H1 (cell line): ENCODE results near the gene ZBTB4. TPM values are rescaled to one million over a fixed set of nuclear protein-coding genes. Genes with fewer than 3 reads are reported as not detected.

ENCODE experiments used
- CTCF ChIA-PET: fragments of 300-600 bp; sonication (Branson Sonifier 250); formaldehyde crosslinking; loops from one replicate; lab custom pipeline; 2021; ENCODE audit not compliant: partially characterized antibody; lab: Charles Lee
- POLR2A ChIA-PET: fragments of 300-600 bp; sonication (Branson Sonifier 250); formaldehyde crosslinking; loops from one replicate; lab custom pipeline; 2021; ENCODE audit warnings: inconsistent platforms; ENCODE audit not compliant: partially characterized antibody; lab: Charles Lee
- DNase-seq, 2 experiments: peaks; one replicate each; pipeline versions ENCODE4 v3.0.0 to v3.0.0-alpha.2; 2010 to 2022; ENCODE audit warnings: low spot score in 2 of 2, low read depth in 1 of 2, mixed read lengths in 1 of 2
- FAIRE-seq: peaks from 2 replicates; lab custom pipeline; 2011; peaks lifted over from hg19 to GRCh38; lab: Jason Lieb, UNC
- H2AFZ ChIP-seq: 2 replicates; pipeline ENCODE4 v1.8.1; 2012; ENCODE audit warnings: low read length, inconsistent platforms
- H2AK5ac ChIP-seq: 2 replicates; pipeline ENCODE4 v1.6.1; 2013; ENCODE audit warnings: low read depth, low read length
- H2BK120ac ChIP-seq: replicated peaks from 2 replicates; pipeline ENCODE3; 2013; ENCODE audit warnings: low read depth, low read length, inconsistent platforms
- H2BK12ac ChIP-seq: 2 replicates; pipeline ENCODE4 v1.6.1; 2013; ENCODE audit warnings: low read depth, low read length
- H2BK15ac ChIP-seq: 2 replicates; pipeline ENCODE4 v1.6.1; 2013; ENCODE audit warnings: low read length
- H2BK20ac ChIP-seq: 2 replicates; pipeline ENCODE4 v1.6.1; 2013; ENCODE audit warnings: low read length
- H2BK5ac ChIP-seq: 2 replicates; pipeline ENCODE4 v1.6.1; 2013; ENCODE audit warnings: low read depth, low read length
- H3K14ac ChIP-seq: 2 replicates; pipeline ENCODE4 v1.6.1; 2013; ENCODE audit warnings: inconsistent platforms; ENCODE audit not compliant: insufficient read length
- H3K18ac ChIP-seq: 2 replicates; pipeline ENCODE4 v1.6.1; 2013; ENCODE audit warnings: low read length; ENCODE audit errors: extremely low read depth
- H3K23ac ChIP-seq: 2 replicates; pipeline ENCODE4 v1.6.1; 2013; ENCODE audit warnings: inconsistent platforms; ENCODE audit not compliant: insufficient read length
- H3K23me2 ChIP-seq: 2 replicates; pipeline ENCODE4 v1.6.1; 2013; ENCODE audit warnings: low read depth, low read length
- H3K27ac ChIP-seq: 2 replicates; pipeline ENCODE4 v1.6.1; 2011; ENCODE audit warnings: low read depth, low read length, inconsistent platforms
- H3K27me3 ChIP-seq, 4 experiments: replicated peaks in 1 of 4; 1 replicate in 1 of 4; 2 replicates in 3 of 4; pipeline versions ENCODE4 v1.6.1 to v1.8.1; 2011 to 2013; ENCODE audit warnings: low read length in 3 of 4, mild to moderate bottlenecking in 3 of 4, inconsistent platforms in 2 of 4, mixed read lengths in 2 of 4, moderate library complexity in 1 of 4; ENCODE audit not compliant: control insufficient read depth in 3 of 4, insufficient read depth in 3 of 4; ENCODE audit errors: extremely low read depth in 1 of 4
- H3K36me3 ChIP-seq, 4 experiments: 2 replicates each; pipeline versions ENCODE4 v1.6.1 to v1.8.1; 2011 to 2013; ENCODE audit warnings: mild to moderate bottlenecking in 4 of 4, low read length in 3 of 4, moderate library complexity in 2 of 4, control low read depth in 1 of 4, inconsistent platforms in 1 of 4; ENCODE audit not compliant: insufficient read depth in 4 of 4, control insufficient read depth in 2 of 4
- H3K4ac ChIP-seq: replicated peaks from 2 replicates; pipeline ENCODE3; 2013; ENCODE audit warnings: low read length, low read depth, mixed read lengths, inconsistent platforms; ENCODE audit not compliant: insufficient read length
- H3K4me1 ChIP-seq, 4 experiments: replicated peaks in 1 of 4; 1 replicate in 1 of 4; 2 replicates in 3 of 4; pipeline versions ENCODE4 v1.6.1 to v1.8.1; 2011 to 2013; ENCODE audit warnings: low read length in 3 of 4, inconsistent platforms in 2 of 4, mixed read lengths in 1 of 4; ENCODE audit not compliant: insufficient read depth in 4 of 4, control insufficient read depth in 3 of 4
- H3K4me2 ChIP-seq, 2 experiments: 2 replicates each; pipeline versions ENCODE4 v1.6.1 to v1.8.1; 2011 to 2013; ENCODE audit warnings: low read depth in 2 of 2, low read length in 2 of 2, control low read depth in 1 of 2, inconsistent platforms in 1 of 2, mild to moderate bottlenecking in 1 of 2; ENCODE audit not compliant: insufficient read depth in 1 of 2
- H3K4me3 ChIP-seq, 4 experiments: fragments of 200-600, 300-600 bp in 1 of 4; sonication (generic), shearing (Covaris generic), sonication (Bioruptor Twin) in 1 of 4; 2 replicates each; pipeline versions ENCODE4 v1.5.1 to v1.8.1; 2011 to 2016; ENCODE audit warnings: low read length in 4 of 4, low read depth in 3 of 4, control low read depth in 2 of 4, inconsistent platforms in 2 of 4, mild to moderate bottlenecking in 2 of 4, mixed read lengths in 1 of 4, moderate library complexity in 1 of 4; ENCODE audit not compliant: insufficient read depth in 2 of 4; ENCODE audit errors: extremely low read depth in 1 of 4
- H3K56ac ChIP-seq: replicated peaks from 2 replicates; pipeline ENCODE3; 2013; ENCODE audit warnings: low read depth, mild to moderate bottlenecking, mixed read lengths, low read length, inconsistent platforms; ENCODE audit not compliant: insufficient read length
- H3K79me1 ChIP-seq: 2 replicates; pipeline ENCODE4 v1.6.1; 2013; ENCODE audit warnings: low read depth, low read length, control low read depth
- H3K79me2 ChIP-seq, 2 experiments: 2 replicates each; pipeline versions ENCODE4 v1.6.1 to v1.8.1; 2012 to 2013; ENCODE audit warnings: low read length in 2 of 2, mild to moderate bottlenecking in 2 of 2, inconsistent platforms in 1 of 2; ENCODE audit not compliant: insufficient read depth in 2 of 2, control insufficient read depth in 1 of 2
- H3K9ac ChIP-seq, 4 experiments: replicated peaks in 1 of 4; 1 replicate in 1 of 4; 2 replicates in 3 of 4; pipeline versions ENCODE4 v1.6.1 to v1.8.1; 2011 to 2013; ENCODE audit warnings: low read depth in 3 of 4, low read length in 3 of 4, control low read depth in 2 of 4, mild to moderate bottlenecking in 2 of 4, moderate library complexity in 2 of 4, inconsistent platforms in 1 of 4; ENCODE audit errors: extremely low read depth in 1 of 4
- H3K9me3 ChIP-seq, 2 experiments: 2 replicates each; pipeline versions ENCODE4 v1.6.1 to v1.8.1; 2012 to 2013; ENCODE audit warnings: mild to moderate bottlenecking in 2 of 2, moderate library complexity in 2 of 2, control low read depth in 1 of 2, inconsistent platforms in 1 of 2, low read depth in 1 of 2, low read length in 1 of 2, mixed read lengths in 1 of 2; ENCODE audit not compliant: insufficient read depth in 2 of 2
- H4K20me1 ChIP-seq, 2 experiments: replicated peaks in 1 of 2; 2 replicates each; pipeline versions ENCODE3 to v1.8.1; 2011 to 2013; ENCODE audit warnings: inconsistent platforms in 2 of 2, low read length in 2 of 2, mild to moderate bottlenecking in 1 of 2; ENCODE audit not compliant: insufficient read depth in 2 of 2, control insufficient read depth in 1 of 2
- H4K5ac ChIP-seq: 2 replicates; pipeline ENCODE4 v1.6.1; 2013; ENCODE audit warnings: low read length, low read depth, mixed read lengths, inconsistent platforms; ENCODE audit not compliant: insufficient read length
- H4K8ac ChIP-seq: 2 replicates; pipeline ENCODE4 v1.8.0; 2013; ENCODE audit warnings: mild to moderate bottlenecking, moderate library complexity, low read length, inconsistent platforms; ENCODE audit not compliant: insufficient read depth; ENCODE audit errors: extremely low read depth
- H4K91ac ChIP-seq: replicated peaks from 2 replicates; pipeline ENCODE3; 2013; ENCODE audit warnings: low read length, mixed read lengths, inconsistent platforms; ENCODE audit not compliant: insufficient read length
- CHD1 ChIP-seq: IDR thresholded peaks from 2 replicates; pipeline ENCODE4 v1.6.1; 2012; ENCODE audit warnings: low read depth, low read length, improper control_type of control experiment
- HDAC2 ChIP-seq, 2 experiments: fragments of 300-600 bp in 1 of 2; sonication (generic) in 1 of 2; IDR thresholded peaks; 2 replicates each; pipeline ENCODE4 v1.6.1; 2011 to 2012; ENCODE audit warnings: low read depth in 2 of 2, low read length in 2 of 2, mild to moderate bottlenecking in 2 of 2, moderate library complexity in 2 of 2, borderline replicate concordance in 1 of 2, inconsistent platforms in 1 of 2
- JUN ChIP-seq: IDR thresholded peaks from 2 replicates; pipeline ENCODE4 v1.6.1; 2011; ENCODE audit warnings: low read depth, mild to moderate bottlenecking, improper control_type of control experiment, low read length
- POLR2A ChIP-seq, 2 experiments: IDR thresholded peaks; 1 replicate in 1 of 2; 2 replicates in 1 of 2; pipeline ENCODE4 v1.6.1; 2011; ENCODE audit warnings: low read depth in 2 of 2, low read length in 2 of 2, mild to moderate bottlenecking in 2 of 2; ENCODE audit errors: control extremely low read depth in 1 of 2
- SUZ12 ChIP-seq: fragments of 200-600 bp; sonication (generic); IDR thresholded peaks from 2 replicates; pipeline ENCODE4 v1.6.1; 2012; ENCODE audit warnings: mild to moderate bottlenecking, inconsistent platforms, low read length, moderate library complexity, mixed read lengths
- WGBS, 2 experiments: shearing (Covaris generic) in 1 of 2; methylation state at CpG; one replicate each; pipeline versions ENCODE4 v1.1.6 to v1.1.7; 2013 to 2015; ENCODE audit warnings: low lambda C conversion rate in 2 of 2, mixed read lengths in 2 of 2, inconsistent platforms in 1 of 2, low coverage in 1 of 2, missing lambda C conversion rate in 1 of 2; ENCODE audit not compliant: insufficient replicate concordance in 2 of 2, insufficient coverage in 1 of 2, insufficient read length in 1 of 2; ENCODE audit errors: extremely low coverage in 1 of 2, missing lambda C conversion rate in 1 of 2; 5-methylcytosine and 5-hydroxymethylcytosine counted together
- polyA plus RNA-seq, 7 experiments: library from polyadenylated mRNA; depleted of rRNA in 3 of 7; stranded (reverse) in 5 of 7; unstranded in 2 of 7; fragments of >200 nt in 5 of 7; fragments of 200-250 nt in 2 of 7; gene quantifications; 1 replicate in 5 of 7; 2 replicates in 1 of 7; 4 replicates in 1 of 7; pipeline versions ENCODE4 v1.2.1 to v1.2.3, GENCODE V29; 2011 to 2013; ENCODE audit warnings: missing spikeins in 2 of 7, mixed read lengths in 2 of 7
- total RNA-seq: library from RNA; stranded (reverse); fragmentation: NEBNext Ultra II Directional; extraction: Animal tissue kit (Norgen Biotek cat#: 25700); gene quantifications from 2 replicates; pipeline ENCODE4 v1.2.1, GENCODE V29; 2021

Gene ZBTB4
- total and polyA plus RNA-seq, 2 of the 8 experiments (the other 6 are each of a cell fraction or from before 2014, with no cell fraction given), result 5.9 to 10.1 TPM

GRCh38 chr17:7495906-7496434 lies 16.5 kb upstream of the ZBTB4 start:
- Histone ChIP-seq H3K79me1 (peaks cover 21% of the 10 kb centered on the region), H3K9ac (no peak overlapping the region), H3K36me3 (peaks cover 37 to 59% (median 48%) of the 10 kb centered on the region in 4 experiments), H3K4me2 (no peak overlapping the region), H4K20me1 (peaks cover 27 to 31% of the 10 kb centered on the region in 2 experiments), H3K14ac (no peak overlapping the region), H3K23me2 (no peaks in the 10 kb centered on the region), H3K56ac (no peak overlapping the region), H3K4me3 (no peak overlapping the region), H3K27me3 (no peaks in the 10 kb centered on the region), H2BK12ac (0 out of 2 replicates have a peak overlapping the region, but pooled peaks have one; percentile 17), H3K4ac (no peak overlapping the region), H3K27ac (no peak overlapping the region), H2BK5ac (no peak overlapping the region), H2BK20ac (no peak overlapping the region), H2BK120ac (no peak overlapping the region), H3K79me2 (peaks cover 20 to 49% of the 10 kb centered on the region in 2 experiments), H2AFZ (no peak overlapping the region), H4K5ac (no peak overlapping the region), H3K4me1 (no peaks in the 10 kb centered on the region), H3K23ac (no peak overlapping the region), H2BK15ac (no peak overlapping the region), H3K9me3 (no peaks in the 10 kb centered on the region), H4K8ac (no peak overlapping the region; the same call in 1 of the 2 replicates), H4K91ac (no peak overlapping the region), H3K18ac (no peak overlapping the region), H2AK5ac (no peak overlapping the region)
- FAIRE-seq (no peak), DNase-seq (no peak)
- no peak for TF ChIP-seq SUZ12
- TF ChIP-seq POLR2A (IDR thresholded peaks at IDR 0.05; ENCODE audit: control extremely low read depth in 1 of 2, low read depth in 2 of 2, low read length in 2 of 2), result no peak
- TF ChIP-seq HDAC2 (IDR thresholded peaks at IDR 0.05; ENCODE audit: borderline replicate concordance in 1 of 2, low read depth in 2 of 2, low read length in 2 of 2), result no peak
- TF ChIP-seq JUN, result no peak
- TF ChIP-seq CHD1, result no peak
- POLR2A ChIA-PET, result interaction anchor here (1.2 to 6.3 kb wide), 9 partner anchors 9 to 74 kb away, joined by 3 to 58 read pairs (median 4); partner anchors contain the start of genes FGF11 and POLR2A
- CTCF ChIA-PET, result interaction anchor here (0.9 to 5.8 kb wide), 6 partner anchors 13 to 65 kb away, joined by 3 to 29 read pairs (median 6); partner anchors contain the start of genes SENP3 and TNFSF13
- 90% methylated on average over 11 of the region's 12 CpGs; no CpG with 5 or more reads in 1 of the 2 experiments for WGBS, 2 experiments
